Tibial artery (tissue), 4 donors: ENCODE data around the gene SNAP47.

Source experiments
- DNase-seq, 2 donors: peaks; one replicate each; pipeline ENCODE4 v3.0.0-alpha.2; 2019
- H3K27ac ChIP-seq, 2 donors: fragments of 200-600 bp; sonication (generic) in 1 of 2; 1 replicate in 1 of 2; 2 replicates in 1 of 2; pipeline ENCODE4 v1.5.1; 2018 to 2019; ENCODE audit warnings: mild to moderate bottlenecking in 1 of 2
- H3K27me3 ChIP-seq, 2 donors: fragments of 200-600 bp; sonication (generic) in 1 of 2; one replicate each; pipeline versions ENCODE4 v1.5.1 to v1.6.0; 2016 to 2019
- H3K36me3 ChIP-seq, 3 donors: fragments of 200-600 bp; sonication (generic) in 2 of 3; one replicate each; pipeline ENCODE4 v1.5.1; 2016 to 2019; ENCODE audit warnings: mild to moderate bottlenecking in 2 of 3
- H3K4me1 ChIP-seq, 4 donors: fragments of 200-600 bp; sonication (generic) in 2 of 4; 1 replicate in 3 of 4; 2 replicates in 1 of 4; pipeline ENCODE4 v1.5.1; 2016 to 2019
- H3K4me3 ChIP-seq, 2 donors: fragments of 200-600 bp; sonication (generic) in 1 of 2; 1 replicate in 1 of 2; 2 replicates in 1 of 2; pipeline ENCODE4 v1.5.1; 2018 to 2019; ENCODE audit warnings: mild to moderate bottlenecking in 2 of 2
- H3K9me3 ChIP-seq, 3 donors: fragments of 200-600 bp; sonication (generic) in 1 of 3; one replicate each; pipeline ENCODE4 v1.5.1; 2016 to 2019
- CTCF ChIP-seq, 2 experiments: fragments of 200-600 bp in 1 of 2; fragments of 450-650 bp in 1 of 2; IDR thresholded peaks; one replicate each; pipeline ENCODE4 v1.5.1; 2017 to 2019; ENCODE audit warnings: antibody characterized with exemption in 2 of 2, mild to moderate bottlenecking in 1 of 2, moderate library complexity in 1 of 2
- intact Hi-C: fragments of 100-400 bp; cut with DNase I; formaldehyde crosslinking; loops from one replicate; pipeline ENCODE4 v1.15.0; 2023; ENCODE audit warnings: low total_unique reads

Gene SNAP47

DNA sequence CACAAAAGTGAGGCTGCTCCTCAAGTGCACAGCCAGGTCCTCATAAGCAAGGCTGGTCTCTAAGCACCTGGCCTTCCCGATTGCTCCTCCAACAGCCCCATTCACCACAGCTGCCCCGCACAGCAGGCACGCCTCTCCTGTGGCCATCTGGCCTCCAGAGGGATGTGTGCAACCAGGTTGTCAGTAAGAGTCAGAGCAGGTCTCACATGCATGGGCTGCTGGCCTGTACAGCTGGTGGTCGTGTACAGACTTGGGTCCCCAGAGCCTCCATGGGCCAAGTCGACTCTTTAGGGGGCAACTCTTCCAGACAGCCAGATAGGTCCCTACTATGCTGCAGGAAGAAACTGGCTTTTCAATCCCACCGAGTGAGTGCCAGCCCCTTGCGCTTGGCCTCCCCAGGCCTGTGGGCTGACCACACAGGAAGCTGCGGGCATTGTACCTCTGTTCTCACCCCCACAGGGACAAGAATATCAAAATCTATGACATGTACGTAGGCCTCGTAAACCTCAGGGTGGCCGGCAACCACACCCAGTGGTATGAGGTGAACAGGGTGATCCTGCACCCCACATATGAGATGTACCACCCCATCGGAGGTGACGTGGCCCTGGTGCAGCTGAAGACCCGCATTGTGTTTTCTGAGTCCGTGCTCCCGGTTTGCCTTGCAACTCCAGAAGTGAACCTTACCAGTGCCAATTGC is 81.7 kb downstream of the SNAP47 start:
- Histone ChIP-seq H3K27me3 (no peaks in the 10 kb centered on the region), H3K27ac (no peak overlapping the region), H3K4me3 (no peak overlapping the region), H3K36me3 (no peaks in the 10 kb centered on the region), H3K4me1 (no peaks in the 10 kb centered on the region), H3K9me3 (peaks cover 0 to 11% (median 8%) of the 10 kb centered on the region in 3 donors)
- intact Hi-C loops = no loop called here
- no peak for TF ChIP-seq CTCF (IDR thresholded peaks at IDR 0.05)
- DNase-seq = no peak

- Histone ChIP-seq H3K4me3 (no peak overlapping the region), H3K27ac (no peak overlapping the region), H3K27me3 (peaks cover 0 to 2% of the 10 kb centered on the region in 2 donors), H3K4me1 (no peaks in the 10 kb centered on the region), H3K9me3 (peaks cover 0 to 12% (median 3%) of the 10 kb centered on the region in 3 donors), H3K36me3 (no peaks in the 10 kb centered on the region)
- no peak for TF ChIP-seq CTCF (IDR thresholded peaks at IDR 0.05)
- intact Hi-C loops = no loop called here
- DNase-seq = no peak
Measured at GRCh38 chr1:227823537-227823936, 88.3 kb downstream of the SNAP47 start.

DNA sequence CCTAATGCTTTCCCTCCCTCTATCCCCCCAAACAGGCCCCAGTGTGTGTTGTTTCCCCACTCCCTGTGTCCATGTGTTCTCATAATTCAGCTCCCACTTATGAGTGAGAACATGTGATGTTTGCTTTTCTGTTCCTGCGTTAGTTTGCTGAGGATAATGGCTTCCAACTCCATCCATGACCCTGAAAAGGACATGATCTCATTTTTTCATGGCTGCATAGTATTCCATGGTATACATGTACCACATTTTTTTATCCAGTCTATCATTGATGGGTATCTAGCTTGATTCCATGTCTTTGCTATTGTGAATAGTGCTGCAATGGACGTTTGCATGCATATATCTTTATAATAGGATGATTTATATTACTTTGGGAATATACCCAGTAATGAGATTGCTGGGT is 89.0 kb downstream of the SNAP47 start:
- H3K4me1 ChIP-seq = no peaks in the 10 kb centered on the region
- no peak for DNase-seq
- H3K27ac ChIP-seq = no peak overlapping the region
- H3K27me3 ChIP-seq = peaks cover 0 to 3% of the 10 kb centered on the region in 2 donors
- peaks cover 0 to 12% (median 8%) of the 10 kb centered on the region in 3 donors for H3K9me3 ChIP-seq
- intact Hi-C loops = no loop called here
- TF ChIP-seq CTCF (IDR thresholded peaks at IDR 0.05) = no peak
- no peaks in the 10 kb centered on the region for H3K36me3 ChIP-seq
- no peak overlapping the region for H3K4me3 ChIP-seq

- TF ChIP-seq CTCF (IDR thresholded peaks at IDR 0.05) = no peak
- intact Hi-C loops = no loop called here
- DNase-seq = no peak
- H3K27ac ChIP-seq = no peak overlapping the region
- no peaks in the 10 kb centered on the region for H3K4me1 ChIP-seq
- H3K27me3 ChIP-seq = peaks cover 0 to 3% of the 10 kb centered on the region in 2 donors
- no peak overlapping the region for H3K4me3 ChIP-seq
- H3K36me3 ChIP-seq = no peaks in the 10 kb centered on the region
- peaks cover 0 to 12% (median 8%) of the 10 kb centered on the region in 3 donors for H3K9me3 ChIP-seq
Measured at GRCh38 chr1:227828786-227829185, 93.6 kb downstream of the SNAP47 start.
